ENCODE results near the gene CRADD.
A peak's percentile ranks its signal among the peaks of the same experiment; 100 is the strongest.
"Not testable (repeated sequence)": the region's sequence is repeated elsewhere in the genome, so short reads cannot be mapped to it uniquely, and the experiment has no call there.

Gene CRADD

DNA sequence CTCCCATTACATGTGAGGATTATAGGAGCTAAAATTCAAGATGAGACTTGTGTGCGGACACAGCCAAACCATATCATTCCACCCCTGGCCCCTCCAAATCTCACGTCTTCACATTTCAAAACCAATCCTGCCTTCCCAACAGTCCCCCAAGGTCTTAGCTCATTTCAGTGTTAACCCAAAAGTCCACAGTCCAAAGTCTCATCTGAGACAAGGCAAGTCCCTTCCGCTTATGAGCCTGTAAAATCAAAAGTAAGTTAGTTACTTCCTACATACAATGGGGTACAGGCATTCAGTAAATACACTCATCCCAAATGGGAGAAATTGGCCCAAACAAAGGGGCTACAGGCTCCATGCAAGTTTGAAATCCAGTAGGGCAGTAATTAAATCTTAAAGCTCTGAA is 76.1 kb downstream of the CRADD start:
- POLR2A ChIA-PET, result no interaction called here

GRCh38 chr12:93753838-93754429 is 76.8 kb downstream of the CRADD start:
- H3K4me1 ChIP-seq (ENCODE audit: control insufficient read depth, insufficient read depth, low read length), result no peaks in the 10 kb centered on the region; the same call in 1 of the 2 replicates
- TF ChIP-seq ZNF571 (tag by site-specific recombination; IDR thresholded peaks at IDR 0.05) (no peak), ZNF585B (tag by site-specific recombination; IDR thresholded peaks at IDR 0.05) (peak; percentile 95), TRIM28 (IDR thresholded peaks at IDR 0.05; ENCODE audit: borderline replicate concordance, low read length) (no peak)
- H3K27ac ChIP-seq (ENCODE audit: extremely low read depth, low read depth, low read length), result no peak overlapping the region
- CTCF ChIA-PET, result interaction anchor here (1.3 kb wide), 1 partner anchor 12 kb away, joined by 3 read pairs; no protein-coding TSS in a partner anchor
- H3K36me3 ChIP-seq (ENCODE audit: control insufficient read depth in 2 of 2, insufficient read depth in 1 of 2, low read length in 2 of 2), result no peaks in the 10 kb centered on the region
- H3K9me3 ChIP-seq (ENCODE audit: control insufficient read depth, insufficient read depth, low read depth, low read length), result no peaks in the 10 kb centered on the region
- POLR2A ChIA-PET, result no interaction called here
- no peak overlapping the region for H3K4me3 ChIP-seq (ENCODE audit: low read depth, low read length)

More for the DNA sequence above, 76.1 kb downstream of the CRADD start:
- TF ChIP-seq, protein P1, sequence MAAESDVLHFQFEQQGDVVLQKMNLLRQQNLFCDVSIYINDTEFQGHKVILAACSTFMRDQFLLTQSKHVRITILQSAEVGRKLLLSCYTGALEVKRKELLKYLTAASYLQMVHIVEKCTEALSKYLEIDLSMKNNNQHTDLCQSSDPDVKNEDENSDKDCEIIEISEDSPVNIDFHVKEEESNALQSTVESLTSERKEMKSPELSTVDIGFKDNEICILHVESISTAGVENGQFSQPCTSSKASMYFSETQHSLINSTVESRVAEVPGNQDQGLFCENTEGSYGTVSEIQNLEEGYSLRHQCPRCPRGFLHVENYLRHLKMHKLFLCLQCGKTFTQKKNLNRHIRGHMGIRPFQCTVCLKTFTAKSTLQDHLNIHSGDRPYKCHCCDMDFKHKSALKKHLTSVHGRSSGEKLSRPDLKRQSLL (tag by site-specific recombination; IDR thresholded peaks at IDR 0.05), result no peak
- TF ChIP-seq ZNF221 (tag by site-specific recombination; IDR thresholded peaks at IDR 0.05; ENCODE audit: borderline replicate concordance) (no peak), ZNF76 (tag by site-specific recombination; IDR thresholded peaks at IDR 0.05; ENCODE audit: borderline replicate concordance, low read depth) (no peak), ZNF785 (tag by site-specific recombination; IDR thresholded peaks at IDR 0.05) (no peak), ZNF555 (tag by site-specific recombination; conservative IDR thresholded peaks at IDR 0.05) (no peak), ZNF114 (tag by site-specific recombination; IDR thresholded peaks at IDR 0.05) (no peak), BCL11A (tag by site-specific recombination; IDR thresholded peaks at IDR 0.05; ENCODE audit: low read depth) (no peak), ZNF362 (tag by site-specific recombination; IDR thresholded peaks at IDR 0.05) (no peak), ZNF549 (tag by site-specific recombination; IDR thresholded peaks at IDR 0.05) (no peak)
- Histone ChIP-seq H3K9me3 (ENCODE audit: control insufficient read depth, insufficient read depth, low read depth, low read length) (no peaks in the 10 kb centered on the region), H3K4me3 (ENCODE audit: low read depth, low read length) (no peak overlapping the region), H3K36me3 (ENCODE audit: control insufficient read depth in 2 of 2, insufficient read depth in 1 of 2, low read length in 2 of 2) (no peaks in the 10 kb centered on the region), H3K27ac (ENCODE audit: extremely low read depth, low read depth, low read length) (no peak overlapping the region), H3K4me1 (ENCODE audit: control insufficient read depth, insufficient read depth, low read length) (no peaks in the 10 kb centered on the region)
- CTCF ChIA-PET, result interaction anchor here (1.3 kb wide), 1 partner anchor 13 kb away, joined by 3 read pairs; no protein-coding TSS in a partner anchor

GRCh38 chr12:93754859-93755258 is 77.7 kb downstream of the CRADD start:
- POLR2A ChIA-PET; H3K27ac ChIP-seq (ENCODE audit: extremely low read depth, low read depth, low read length); H3K4me3 ChIP-seq (ENCODE audit: low read depth, low read length); H3K9me3 ChIP-seq (ENCODE audit: control insufficient read depth, insufficient read depth, low read depth, low read length); H3K36me3 ChIP-seq (ENCODE audit: control insufficient read depth in 2 of 2, insufficient read depth in 1 of 2, low read length in 2 of 2); H3K4me1 ChIP-seq (ENCODE audit: control insufficient read depth, insufficient read depth, low read length): not testable (repeated sequence)
- CTCF ChIA-PET, result interaction anchor here (0.7 to 1.0 kb wide), 2 partner anchors 186 to 347 kb away, joined by 3 to 4 read pairs; no protein-coding TSS in a partner anchor

DNA sequence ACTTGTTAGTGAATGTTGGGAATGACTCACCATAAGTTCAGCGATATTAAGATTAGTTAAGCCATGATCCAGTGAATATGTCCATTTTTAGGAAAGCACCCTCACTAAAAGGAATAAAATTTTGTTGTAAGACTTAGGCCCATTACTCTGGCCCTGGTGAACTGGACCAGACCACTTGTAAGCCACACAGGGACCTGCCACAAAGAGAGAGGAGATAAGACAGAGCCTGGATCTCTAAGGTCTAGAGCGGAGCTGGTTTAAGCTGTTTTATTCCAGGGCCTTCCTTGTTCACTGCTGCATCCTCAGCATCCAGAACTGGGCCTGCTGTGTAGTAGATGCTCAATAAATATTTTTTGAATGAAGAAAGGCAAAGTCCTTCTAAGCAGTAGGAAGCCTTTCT is 79.1 kb downstream of the CRADD start:
- no peak overlapping the region for H3K4me3 ChIP-seq (ENCODE audit: low read depth, low read length)
- no peaks in the 10 kb centered on the region for H3K36me3 ChIP-seq (ENCODE audit: control insufficient read depth in 2 of 2, insufficient read depth in 1 of 2, low read length in 2 of 2)
- ChIA-PET POLR2A (no interaction called here), CTCF (no interaction called here)
- H3K4me1 ChIP-seq (ENCODE audit: control insufficient read depth, insufficient read depth, low read length), result no peaks in the 10 kb centered on the region; the same call in 1 of the 2 replicates
- H3K9me3 ChIP-seq (ENCODE audit: control insufficient read depth, insufficient read depth, low read depth, low read length), result no peaks in the 10 kb centered on the region
- no peak overlapping the region for H3K27ac ChIP-seq (ENCODE audit: extremely low read depth, low read depth, low read length)
- TF ChIP-seq ZXDB (tag by site-specific recombination; IDR thresholded peaks at IDR 0.05), result no peak
- no peak for TF ChIP-seq GLIS2 (tag by site-specific recombination; IDR thresholded peaks at IDR 0.05)
- no peak for TF ChIP-seq ZNF26 (tag by site-specific recombination; IDR thresholded peaks at IDR 0.05)
- no peak for TF ChIP-seq BCL6B (tag by site-specific recombination; IDR thresholded peaks at IDR 0.05)
- TF ChIP-seq CTCF (tag by site-specific recombination; IDR thresholded peaks at IDR 0.05), result no peak
- TF ChIP-seq, protein P2, sequence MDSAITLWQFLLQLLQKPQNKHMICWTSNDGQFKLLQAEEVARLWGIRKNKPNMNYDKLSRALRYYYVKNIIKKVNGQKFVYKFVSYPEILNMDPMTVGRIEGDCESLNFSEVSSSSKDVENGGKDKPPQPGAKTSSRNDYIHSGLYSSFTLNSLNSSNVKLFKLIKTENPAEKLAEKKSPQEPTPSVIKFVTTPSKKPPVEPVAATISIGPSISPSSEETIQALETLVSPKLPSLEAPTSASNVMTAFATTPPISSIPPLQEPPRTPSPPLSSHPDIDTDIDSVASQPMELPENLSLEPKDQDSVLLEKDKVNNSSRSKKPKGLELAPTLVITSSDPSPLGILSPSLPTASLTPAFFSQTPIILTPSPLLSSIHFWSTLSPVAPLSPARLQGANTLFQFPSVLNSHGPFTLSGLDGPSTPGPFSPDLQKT (IDR thresholded peaks at IDR 0.05; ENCODE audit: borderline replicate concordance, low read depth, low read length), result no peak
- TF ChIP-seq ZSCAN16 (tag by site-specific recombination; IDR thresholded peaks at IDR 0.05), result no peak
- no peak for TF ChIP-seq MZF1 (tag by site-specific recombination; IDR thresholded peaks at IDR 0.05; ENCODE audit: borderline replicate concordance)

All from HEK293 (cell line).